HG02852 (cell line): ENCODE data around the gene SRCIN1.
"Not testable (repeated sequence)": the region's sequence is repeated elsewhere in the genome, so short reads cannot be mapped to it uniquely, and the experiment has no call there.

Experiments used
- ATAC-seq: cut with Tn5 transposase; IDR thresholded peaks from one replicate; pipeline ENCODE4 v1.9.1; 2021; ENCODE audit warnings: mild to moderate bottlenecking, moderate library complexity; ENCODE audit not compliant: unreplicated experiment

SRCIN1 gene

DNA sequence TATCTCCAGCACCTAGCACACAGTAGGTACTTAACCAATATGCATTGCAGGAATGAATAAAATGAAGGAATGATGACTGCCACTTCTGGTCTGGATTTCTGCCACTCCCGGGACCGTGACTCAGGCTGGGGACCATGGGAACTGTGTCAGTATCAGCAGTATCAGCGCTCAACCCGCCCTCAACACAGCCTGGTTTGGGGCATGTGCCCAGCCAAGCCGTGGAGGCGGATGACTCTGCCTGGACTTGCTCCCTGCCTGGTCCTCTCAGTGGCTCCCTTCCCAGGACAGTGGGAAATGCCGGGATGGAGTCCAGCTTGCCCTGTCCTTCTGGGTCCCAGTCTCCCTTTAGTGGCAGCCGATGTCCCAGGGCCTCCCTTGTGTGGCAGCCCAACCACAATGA is 55.1 kb downstream of the SRCIN1 start:
- no peak for ATAC-seq

DNA sequence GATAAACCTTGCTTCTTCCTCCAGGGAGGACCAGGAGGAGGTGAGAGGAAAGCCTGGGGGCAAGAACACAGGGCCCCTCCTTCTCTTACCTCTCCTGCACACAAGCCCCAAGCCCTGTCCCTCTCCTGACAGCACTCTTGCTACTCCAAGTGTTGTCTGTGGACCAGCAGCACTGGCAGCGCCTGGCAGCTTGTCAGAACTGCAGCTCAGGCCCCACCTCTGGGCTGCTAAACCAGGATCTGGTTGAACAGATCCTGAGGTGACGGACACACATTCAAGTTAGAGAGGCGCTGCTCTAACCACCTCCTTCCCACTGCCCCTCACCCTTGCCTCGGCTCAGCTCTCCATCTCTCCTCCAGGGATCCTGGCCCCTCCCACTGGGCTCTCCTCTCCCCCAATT is 56.5 kb downstream of the SRCIN1 start:
- ATAC-seq = no peak

DNA sequence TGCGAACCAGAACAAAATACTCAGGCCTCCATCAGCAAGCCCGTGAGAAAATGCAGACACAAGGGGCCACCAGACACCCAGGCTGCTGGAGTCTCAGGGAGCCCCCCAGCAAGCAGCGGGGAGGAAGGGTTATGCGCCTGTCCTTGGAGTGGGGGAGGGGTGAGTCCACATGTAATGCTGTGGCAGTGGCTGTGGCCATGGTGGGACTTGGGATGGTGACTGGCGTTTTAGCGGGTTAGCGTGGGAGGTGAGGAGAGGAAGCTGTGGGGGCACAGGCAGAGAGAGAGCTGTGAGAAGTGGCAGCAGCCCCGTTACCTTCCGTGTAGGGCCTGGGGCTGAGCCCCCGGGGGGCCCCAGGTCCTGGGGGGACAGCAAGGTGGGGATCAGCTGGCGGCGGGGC is 58.3 kb downstream of the SRCIN1 start:
- ATAC-seq = no peak

DNA sequence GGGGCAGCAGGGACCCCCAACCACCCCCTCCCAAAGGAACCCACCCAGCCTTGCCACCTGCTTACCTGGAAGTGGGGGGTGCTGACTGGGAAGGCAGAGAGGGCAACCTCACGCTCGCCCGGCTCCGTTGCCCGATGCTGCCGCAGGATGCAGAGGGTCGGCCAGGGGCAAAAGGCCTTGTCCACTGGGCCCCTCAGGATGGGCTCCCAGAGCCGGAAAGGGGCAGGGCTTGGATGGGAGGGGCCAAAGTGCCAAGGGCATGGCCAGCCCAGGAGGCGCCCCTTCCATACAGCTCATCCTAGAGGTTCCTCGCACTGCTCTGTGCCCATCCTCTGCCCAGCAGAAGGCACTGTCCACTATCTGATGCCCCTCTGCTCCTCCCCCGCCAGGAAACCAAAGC is 59.4 kb downstream of the SRCIN1 start:
- ATAC-seq = no peak

DNA sequence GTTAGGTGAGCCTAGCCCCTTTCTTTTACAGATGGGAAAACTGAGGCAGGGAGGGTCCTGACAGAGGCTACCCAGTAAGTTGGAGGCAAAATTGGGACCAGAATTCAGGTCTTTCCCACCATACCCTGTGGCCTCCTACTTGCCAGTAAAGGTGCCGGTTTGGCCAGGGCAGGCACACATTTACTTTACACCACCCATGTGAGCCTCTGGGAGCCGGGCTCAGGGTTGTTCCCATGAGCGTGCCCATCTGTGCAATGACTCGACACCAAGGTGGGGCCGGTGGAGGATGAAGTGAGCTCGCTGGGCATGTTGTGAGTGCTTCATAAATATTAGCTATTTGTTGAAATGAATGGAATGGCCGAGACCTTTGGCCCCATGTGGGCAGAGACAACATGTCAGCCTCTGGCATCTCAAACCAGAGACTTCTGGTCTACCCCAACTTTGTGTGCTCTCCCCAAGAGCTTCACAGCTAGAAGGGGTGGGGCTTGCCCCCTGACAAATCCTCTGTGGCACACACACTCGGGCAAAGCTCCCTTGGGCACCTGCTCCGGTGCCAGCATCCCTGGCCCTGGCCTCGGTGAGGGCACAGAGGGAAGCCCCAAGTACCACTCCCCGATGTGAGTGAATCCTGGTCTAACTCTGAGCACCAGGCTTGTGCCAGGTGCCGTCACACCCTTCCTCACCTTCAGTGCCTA is 60.1 kb downstream of the SRCIN1 start:
- no peak for ATAC-seq

DNA sequence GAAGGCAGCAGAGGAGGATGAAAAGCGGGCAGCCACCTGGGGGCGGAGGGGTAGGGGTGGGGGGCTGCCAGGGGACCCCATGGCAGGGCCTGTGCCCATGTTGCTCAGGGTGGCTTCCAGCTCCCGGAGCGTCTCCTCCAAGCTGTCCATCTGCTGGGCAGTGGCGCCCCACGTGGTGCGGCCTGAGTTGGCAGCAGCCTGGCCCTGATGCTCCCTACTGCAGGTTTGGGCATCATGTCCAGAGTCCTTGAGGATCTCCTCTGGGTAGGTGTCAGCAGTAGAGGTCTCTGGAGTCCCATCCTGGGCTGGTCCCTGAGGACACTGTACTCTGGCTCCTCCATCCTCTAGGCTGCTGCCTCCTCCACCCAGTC is 60.9 kb downstream of the SRCIN1 start:
- no peak for ATAC-seq

DNA sequence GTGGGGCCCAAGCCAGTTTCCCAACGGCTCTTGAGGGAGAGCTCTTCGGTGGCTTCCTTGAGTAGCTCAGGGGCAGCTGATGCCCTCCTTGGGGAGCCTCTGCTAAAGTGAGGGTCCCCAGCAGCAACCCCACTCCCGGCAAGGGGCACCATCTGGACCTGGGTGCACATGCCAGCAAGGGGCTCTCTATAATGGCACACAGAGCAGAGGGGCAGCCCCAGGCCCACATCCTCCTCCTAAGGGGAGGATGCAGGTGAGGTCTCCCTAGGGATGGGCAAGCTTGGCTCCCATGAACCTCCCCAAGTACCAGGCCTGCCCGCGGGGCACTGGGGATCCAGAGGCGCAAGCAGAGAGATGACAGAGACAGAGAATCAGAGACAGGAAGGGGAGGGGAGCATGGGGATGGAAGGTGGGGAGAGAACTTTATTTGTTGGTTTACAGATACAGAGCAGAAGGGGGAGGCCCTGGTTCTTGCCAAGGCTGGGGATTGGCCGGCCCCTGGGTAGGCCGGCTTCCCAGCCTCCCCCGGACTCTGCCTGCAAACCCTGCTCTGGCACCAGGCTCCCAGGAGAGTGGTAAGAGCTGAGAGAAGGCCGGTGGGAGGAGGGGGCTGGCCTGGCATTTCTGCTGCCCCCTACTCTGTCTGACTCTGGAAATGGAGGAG is 61.4 kb downstream of the SRCIN1 start:
- no peak for ATAC-seq

DNA sequence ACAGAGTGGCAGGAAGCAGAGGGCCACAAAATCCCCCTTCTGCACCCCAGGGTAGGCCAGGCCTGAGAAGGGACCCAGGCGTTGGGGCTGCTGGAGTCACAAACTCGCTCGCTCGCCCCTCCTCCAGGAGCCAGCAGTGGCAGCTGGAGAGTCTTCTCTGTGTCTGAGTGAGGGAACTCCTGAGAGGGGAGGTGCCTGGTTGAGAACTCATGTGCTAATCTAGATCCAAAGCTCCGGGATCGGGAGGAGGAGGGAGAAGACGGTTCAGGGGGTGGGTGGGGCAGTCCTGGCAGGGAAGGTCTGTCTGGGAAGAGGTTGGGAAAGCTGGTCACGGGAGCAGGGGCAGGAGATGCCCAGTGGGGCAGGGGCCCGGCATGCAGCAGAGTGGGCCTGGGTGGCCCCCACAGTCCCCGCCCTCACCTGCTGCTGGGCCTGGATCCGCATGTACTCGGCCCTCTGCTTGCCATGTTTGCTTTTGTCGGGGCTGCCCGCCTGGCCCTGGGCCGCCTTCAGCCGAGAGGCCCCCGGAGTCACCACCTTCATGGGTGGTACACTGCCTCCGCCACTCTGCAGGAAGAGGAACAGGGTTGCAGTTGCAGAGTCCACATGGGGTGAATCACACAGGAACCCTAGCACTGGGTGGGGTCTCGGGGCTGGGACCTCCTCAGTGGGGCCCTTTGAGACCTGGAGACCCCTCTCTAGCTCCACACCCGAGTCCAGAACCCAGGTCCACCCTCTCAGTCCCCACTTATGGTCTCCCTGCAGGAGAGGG is 62.2 kb downstream of the SRCIN1 start:
- ATAC-seq = no peak

DNA sequence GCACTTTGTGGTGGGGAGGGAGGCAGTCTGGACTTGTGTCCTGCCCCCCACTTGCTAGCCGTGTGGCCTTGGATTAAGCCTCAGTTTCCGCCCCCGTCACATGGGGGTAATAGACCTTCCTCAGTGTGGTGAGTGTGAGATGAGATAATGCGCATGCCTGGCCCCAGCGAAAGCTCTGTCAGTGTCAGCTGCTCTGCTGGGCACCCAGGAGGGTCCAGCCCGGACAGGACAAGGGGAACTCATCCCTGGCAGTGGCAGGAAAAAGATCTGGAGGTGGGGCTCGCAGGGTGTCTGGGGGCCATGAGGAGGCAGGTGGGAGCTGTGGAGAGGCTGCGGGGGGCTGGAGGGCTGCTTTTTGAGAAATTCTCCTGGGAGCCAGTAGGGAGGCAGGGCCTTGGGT is 63.5 kb downstream of the SRCIN1 start:
- ATAC-seq = no peak

DNA sequence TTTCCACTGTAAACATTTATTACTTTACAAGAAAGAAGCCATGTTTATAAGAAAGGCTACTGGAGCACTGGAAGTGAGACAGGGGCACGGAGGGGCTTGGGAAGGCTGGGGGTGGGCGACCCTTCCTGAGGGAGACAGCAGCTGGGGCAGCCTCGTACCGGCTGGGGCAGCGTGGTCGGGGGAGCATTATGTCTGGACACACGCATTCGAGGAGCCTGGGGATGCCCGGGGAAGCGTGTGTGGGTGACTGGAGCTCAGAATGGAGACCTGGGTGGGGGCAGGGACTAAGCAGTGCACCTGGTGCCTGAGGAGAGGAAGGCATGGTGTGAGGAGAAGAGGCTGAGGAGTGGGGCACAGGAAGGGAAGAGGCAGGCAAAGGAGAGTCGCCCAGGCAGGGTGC is 64.5 kb downstream of the SRCIN1 start:
- ATAC-seq = no peak

DNA sequence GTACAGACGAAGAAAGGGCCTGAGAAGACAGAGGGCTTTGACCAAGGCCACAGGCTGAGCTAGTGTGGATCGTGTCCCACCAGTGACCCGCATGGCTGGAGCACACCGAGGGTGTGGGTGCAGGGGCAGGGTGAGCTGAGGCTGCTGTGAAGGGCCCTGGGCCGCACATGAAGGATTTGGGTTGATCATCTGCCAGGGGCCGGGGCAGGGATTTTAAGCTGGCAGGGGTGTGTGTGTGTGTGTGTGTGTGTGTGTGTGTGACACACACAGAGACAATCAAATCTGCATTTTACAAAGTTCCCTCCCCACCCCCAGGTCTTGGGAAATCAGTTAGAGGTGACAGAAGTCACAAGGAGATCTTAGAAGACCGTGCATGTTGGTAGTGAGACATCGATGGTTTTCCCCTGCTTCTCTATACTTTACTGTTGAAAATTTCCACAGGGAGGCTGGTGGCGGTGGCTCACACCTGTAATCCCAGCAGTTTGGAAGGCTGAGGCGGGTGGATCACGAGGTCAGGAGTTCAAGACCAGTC is 65.2 kb downstream of the SRCIN1 start:
- ATAC-seq = no peak

DNA sequence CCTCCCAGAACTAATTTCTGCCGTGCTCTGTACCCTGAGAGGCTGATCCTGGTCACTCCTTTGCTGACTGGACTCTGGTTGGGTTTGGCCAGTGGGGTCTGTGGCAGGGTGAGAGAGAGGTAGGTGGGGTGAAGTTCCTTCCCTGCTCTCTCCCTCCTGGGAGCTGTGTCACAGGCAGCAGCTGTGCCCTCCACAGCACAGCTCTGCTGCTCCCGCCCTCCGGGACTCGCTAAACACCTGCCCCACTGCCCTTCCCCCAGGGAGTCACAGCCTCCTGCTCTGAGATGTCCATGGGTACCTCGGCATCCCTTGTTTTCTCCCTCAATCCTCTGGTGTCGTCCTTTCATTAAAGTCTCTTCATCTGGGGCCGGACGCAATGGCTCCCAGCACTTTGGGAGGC is 66.4 kb downstream of the SRCIN1 start:
- ATAC-seq = no peak

DNA sequence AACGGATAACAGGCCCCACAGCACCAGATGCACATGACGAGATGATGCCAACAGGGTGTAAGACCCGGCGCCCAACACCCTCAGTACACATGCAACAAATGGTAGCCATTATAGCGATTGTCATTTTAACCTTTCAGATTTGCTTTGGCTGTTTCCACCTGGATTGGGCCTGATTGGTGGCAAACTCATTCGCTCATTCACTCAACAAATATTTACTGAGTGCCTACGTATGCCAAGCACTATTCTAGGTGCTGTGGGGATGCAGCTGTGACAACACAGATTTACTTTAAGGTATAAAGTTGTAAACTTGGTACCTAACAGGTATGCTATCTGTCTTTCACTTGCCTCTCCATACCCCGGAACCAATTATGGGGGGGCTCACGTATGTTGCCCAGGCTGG is 66.8 kb downstream of the SRCIN1 start:
- ATAC-seq = no peak

DNA sequence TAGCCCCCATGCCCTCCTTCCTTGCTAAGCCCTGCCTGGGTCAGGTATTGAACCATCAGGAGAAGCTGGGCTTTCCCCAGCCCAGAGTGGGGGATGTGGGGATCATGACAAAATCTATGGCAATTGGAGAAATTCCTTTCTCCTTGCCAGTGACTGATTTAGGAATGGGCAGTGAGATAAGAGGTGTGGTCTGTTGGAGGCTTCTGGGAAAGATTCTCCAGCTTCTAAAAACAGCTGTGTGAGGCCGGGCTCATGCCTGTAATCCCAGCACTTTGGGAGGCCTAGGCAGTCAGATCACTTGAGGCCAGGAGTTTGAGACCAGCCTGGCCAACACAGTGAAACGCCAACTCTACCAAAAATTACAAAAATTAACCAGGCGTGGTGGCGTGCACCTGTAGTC is 69.1 kb downstream of the SRCIN1 start:
- no peak for ATAC-seq

DNA sequence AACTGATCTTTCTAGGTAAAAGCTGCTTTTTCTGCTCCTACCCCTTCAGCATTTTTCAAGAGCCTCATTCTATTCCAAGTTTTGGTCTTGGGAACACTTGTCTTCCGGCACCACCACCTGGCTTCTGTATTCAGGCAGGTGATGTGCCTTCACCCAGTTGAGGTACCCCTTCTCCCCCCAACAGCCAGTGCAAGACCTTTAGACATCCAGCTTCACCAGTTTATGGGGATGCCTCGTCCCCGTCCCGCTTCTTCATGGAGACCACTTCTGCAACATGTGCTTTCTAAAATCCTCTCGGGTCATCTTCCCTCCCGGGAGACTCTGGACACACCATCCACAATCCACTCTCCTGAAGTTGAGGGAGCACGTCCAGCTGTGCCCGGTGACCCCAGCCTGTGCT is 69.9 kb downstream of the SRCIN1 start:
- no peak for ATAC-seq

DNA sequence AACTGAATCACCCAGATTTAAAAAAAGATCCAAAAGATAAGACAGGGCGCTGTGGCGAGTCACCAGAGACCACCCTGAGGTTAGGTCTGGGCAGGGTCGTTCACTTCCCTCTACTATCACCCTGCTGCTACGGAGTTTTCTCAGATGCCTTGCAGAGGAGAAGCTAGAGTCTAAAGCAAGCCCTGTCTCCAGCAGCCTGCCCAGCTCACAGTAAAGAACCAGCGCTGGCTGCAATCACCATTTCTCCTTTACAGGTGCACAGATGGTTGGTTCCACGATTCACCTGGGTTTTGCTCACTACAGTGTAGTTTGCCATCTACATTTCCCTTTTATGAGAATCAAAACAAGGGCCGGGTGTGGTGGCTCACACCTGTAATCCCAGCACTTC is 71.3 kb downstream of the SRCIN1 start:
- no peak for ATAC-seq

DNA sequence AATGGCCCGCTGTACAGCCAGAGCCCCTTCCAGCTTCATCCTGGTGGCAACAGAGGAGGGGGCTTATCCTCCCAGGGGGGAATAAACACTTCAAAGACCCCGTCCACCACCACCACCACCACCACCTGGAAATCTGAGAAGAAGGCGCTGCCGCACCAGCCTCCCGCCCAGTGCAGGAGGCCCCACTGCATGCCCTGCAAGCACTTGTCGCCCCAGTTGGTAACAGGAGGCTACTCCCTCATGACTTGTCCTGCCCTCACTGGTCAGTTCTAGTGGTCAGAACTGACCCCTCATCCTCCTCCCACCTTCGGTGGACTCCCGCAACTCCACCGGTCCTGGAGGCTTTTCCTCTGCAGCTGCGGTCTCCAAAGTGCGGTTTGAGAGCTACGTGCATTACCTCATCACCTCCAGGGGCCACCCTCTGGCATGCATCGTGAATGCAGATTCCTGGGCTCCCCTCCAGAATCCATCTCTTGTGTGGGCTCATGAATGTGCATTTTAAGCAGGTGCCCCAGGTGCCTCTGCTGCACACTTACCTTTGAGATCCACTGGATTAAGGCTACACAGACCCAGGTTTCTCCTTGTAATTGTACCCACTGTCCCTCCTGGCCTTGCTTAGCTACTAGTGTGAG is 71.8 kb downstream of the SRCIN1 start:
- ATAC-seq = no peak

DNA sequence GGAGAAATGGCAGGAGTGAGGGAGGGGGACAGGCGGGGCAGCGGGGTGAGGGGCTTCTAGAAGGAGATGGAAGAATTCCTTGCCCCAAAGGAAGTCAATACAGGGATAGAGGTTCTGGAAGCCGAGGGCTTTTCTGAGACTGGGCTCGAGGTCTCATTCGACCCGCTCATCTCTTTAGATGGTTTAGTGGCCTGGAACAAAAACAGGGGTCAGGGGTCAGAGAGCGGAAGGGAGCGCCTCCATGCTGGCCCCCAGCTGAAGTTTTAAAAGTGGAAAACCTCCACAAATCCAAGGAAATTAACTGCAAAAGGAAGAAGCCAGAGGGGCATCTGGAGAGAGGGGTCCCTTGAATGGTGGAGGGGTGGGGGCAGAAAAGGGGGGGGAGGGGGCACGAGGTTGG is 72.5 kb downstream of the SRCIN1 start:
- ATAC-seq = no peak

DNA sequence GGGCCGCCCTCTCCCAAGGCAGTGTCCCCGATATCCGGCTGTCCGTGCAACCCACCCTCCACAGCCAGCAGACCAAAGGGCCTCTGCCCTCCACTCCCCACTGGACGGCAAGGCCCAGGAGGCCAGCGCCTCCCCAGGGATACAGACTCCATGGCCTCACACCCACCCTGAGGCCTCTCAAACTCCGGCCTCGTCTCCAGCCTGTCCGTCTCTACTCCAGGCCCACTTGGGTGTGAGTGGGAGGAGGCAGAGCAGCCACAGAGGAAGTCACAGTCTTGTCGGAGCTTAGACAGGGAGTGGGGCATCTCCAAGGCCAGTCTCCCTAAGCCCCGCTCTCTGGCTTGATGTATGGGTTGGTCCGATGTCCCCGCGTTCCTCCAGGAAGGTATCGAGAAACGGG is 73.3 kb downstream of the SRCIN1 start:
- ATAC-seq = no peak

DNA sequence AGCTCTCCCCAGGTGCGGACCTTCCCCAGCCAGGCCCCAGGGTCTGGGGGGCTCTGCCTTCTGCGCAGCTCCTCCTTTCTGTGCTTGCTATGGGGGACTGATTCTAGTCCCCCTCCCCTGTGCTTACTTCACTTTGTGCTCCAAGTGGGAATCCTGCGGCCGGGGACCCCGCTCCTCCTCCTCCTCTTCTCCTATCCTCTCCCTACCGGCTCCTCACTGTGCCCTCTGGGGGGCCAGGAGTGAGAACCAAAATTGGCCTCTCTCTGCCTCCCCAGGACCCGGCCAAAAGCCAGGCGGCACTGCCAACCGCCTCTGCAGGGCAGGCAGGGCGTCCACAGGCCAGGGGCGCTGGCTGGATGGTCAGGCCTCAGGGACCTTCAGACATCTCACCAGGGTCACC is 74.0 kb downstream of the SRCIN1 start:
- ATAC-seq = not testable (repeated sequence)

DNA sequence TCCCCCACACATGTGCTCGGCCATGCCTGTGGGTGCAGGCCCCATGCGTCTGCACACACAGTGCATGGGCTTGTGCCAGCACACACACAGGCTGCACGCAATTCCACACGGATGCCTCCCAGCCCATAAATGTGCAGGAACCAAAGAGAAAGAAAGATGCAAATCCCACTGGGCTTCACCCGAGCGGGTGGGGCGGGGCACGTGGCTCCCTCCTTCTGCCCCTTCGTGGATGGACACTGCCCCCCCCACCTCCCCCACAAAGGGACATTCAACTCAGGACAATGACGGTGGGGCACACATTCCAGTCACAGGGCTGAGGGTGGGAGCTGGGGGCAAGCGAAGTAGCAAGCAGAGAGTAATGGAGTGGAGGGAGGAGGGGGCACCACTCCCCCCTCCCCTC is 74.9 kb downstream of the SRCIN1 start:
- not testable (repeated sequence) for ATAC-seq

DNA sequence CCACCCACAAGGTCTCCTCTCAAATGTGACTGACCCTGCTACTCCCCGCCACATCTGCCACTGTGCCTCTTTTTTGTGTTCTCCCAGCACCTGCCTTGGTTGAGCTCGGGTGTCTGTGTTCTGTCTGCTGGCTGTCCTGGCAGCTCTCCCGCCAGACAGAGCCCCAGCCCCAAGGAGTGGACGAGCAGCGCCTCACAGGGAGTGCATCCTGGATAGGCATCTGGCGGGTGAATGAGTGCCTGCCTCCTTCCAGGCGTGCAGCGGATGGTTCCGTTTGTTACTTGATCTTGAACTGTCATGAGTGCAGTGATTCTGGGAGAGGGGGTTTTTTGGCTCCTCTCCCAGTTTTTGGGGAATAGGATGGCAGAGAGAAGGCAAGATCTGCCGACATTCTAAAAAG is 77.6 kb downstream of the SRCIN1 start:
- ATAC-seq = not testable (repeated sequence)
